Activated B cell treated with CpG ODN at 0.5 μM for 24 hours (primary cell): ENCODE data around the gene TAF4. TPM values are rescaled to one million over a fixed set of nuclear protein-coding genes. Genes with fewer than 3 reads are reported as not detected.

ENCODE experiments used
- ATAC-seq: fragments of 200-7000 bp; cut with Tn5 transposase; one replicate; pipeline ENCODE4 v1.10.0; 2021; ENCODE audit warnings: low read depth, mild to moderate bottlenecking, moderate library complexity
- CTCF ChIA-PET: fragments of 350-600 bp; sonication (Branson Sonifier 250); formaldehyde crosslinking; loops from one replicate; lab custom pipeline; 2021; ENCODE audit warnings: antibody characterized with exemption; lab: Charles Lee
- POLR2A ChIA-PET: fragments of 350-600 bp; sonication (Branson Sonifier 250); formaldehyde crosslinking; loops from one replicate; lab custom pipeline; 2021; ENCODE audit warnings: antibody characterized with exemption; lab: Charles Lee
- DNase-seq: peaks from one replicate; pipeline ENCODE4 v3.0.0; 2022
- H3K27ac Mint-ChIP-seq: one replicate; pipeline ENCODE4 v1.8.0; 2020; ENCODE audit warnings: mixed read lengths
- H3K27me3 Mint-ChIP-seq: one replicate; pipeline ENCODE4 v1.8.0; 2021; ENCODE audit warnings: mixed read lengths
- H3K36me3 Mint-ChIP-seq: one replicate; pipeline ENCODE4 v1.8.0; 2021; ENCODE audit warnings: low read depth, mixed read lengths
- H3K4me1 Mint-ChIP-seq: one replicate; pipeline ENCODE4 v1.8.0; 2021; ENCODE audit warnings: mixed read lengths
- H3K4me3 Mint-ChIP-seq: one replicate; pipeline ENCODE4 v1.8.0; 2020; ENCODE audit warnings: mild to moderate bottlenecking, mixed read lengths
- H3K9me3 Mint-ChIP-seq: one replicate; pipeline ENCODE4 v1.8.0; 2020; ENCODE audit warnings: mixed read lengths
- CTCF ChIP-seq: fragments of 200-600 bp; IDR thresholded peaks from one replicate; pipeline ENCODE4 v1.8.0; 2022; ENCODE audit warnings: antibody characterized with exemption, mild to moderate bottlenecking
- intact Hi-C: fragments of 100-400 bp; cut with micrococcal nuclease; formaldehyde crosslinking; loops from one replicate; pipeline ENCODE4 v1.15.1; 2024
- total RNA-seq: library from RNA; stranded (reverse); gene quantifications from 2 replicates; pipeline ENCODE4 v1.2.3, GENCODE V29; 2022

The TAF4 gene
- total RNA-seq, 1 donor from 2014 or later: 26.9 TPM

GRCh38 chr20:62047666-62048345 is 17.9 kb downstream of the TAF4 start:
- Mint-ChIP-seq H3K27ac (no peak overlapping the region), H3K9me3 (no peaks in the 10 kb centered on the region), H3K36me3 (peaks cover 2% of the 10 kb centered on the region), H3K4me1 (peaks cover 32% of the 10 kb centered on the region), H3K27me3 (no peaks in the 10 kb centered on the region), H3K4me3 (no peak overlapping the region)
- ChIA-PET CTCF (interaction anchor here (1.0 to 1.4 kb wide), 2 partner anchors 37 to 88 kb away, joined by 3 read pairs; no protein-coding TSS in a partner anchor), POLR2A (no interaction called here)
- intact Hi-C loops: no loop called here
- DNase-seq (no peak), ATAC-seq (no peak)
- TF ChIP-seq CTCF: no peak

GRCh38 chr20:62046431-62046830 is 19.2 kb downstream of the TAF4 start:
- no peak for TF ChIP-seq CTCF
- ChIA-PET POLR2A (no interaction called here), CTCF (interaction anchor here (1.0 to 1.4 kb wide), 2 partner anchors 36 to 89 kb away, joined by 3 read pairs; no protein-coding TSS in a partner anchor)
- ATAC-seq (no peak), DNase-seq (no peak)
- no peak overlapping the region for H3K4me3 Mint-ChIP-seq
- peaks cover 5% of the 10 kb centered on the region for H3K36me3 Mint-ChIP-seq
- peaks cover 30% of the 10 kb centered on the region for H3K4me1 Mint-ChIP-seq
- H3K27ac Mint-ChIP-seq: no peak overlapping the region
- no peaks in the 10 kb centered on the region for H3K9me3 Mint-ChIP-seq
- no peaks in the 10 kb centered on the region for H3K27me3 Mint-ChIP-seq
- intact Hi-C loops: no loop called here

GRCh38 chr20:62045529-62046285 is 20.0 kb downstream of the TAF4 start:
- Mint-ChIP-seq H3K4me1 (peaks cover 24% of the 10 kb centered on the region), H3K27ac (no peak overlapping the region)

GRCh38 chr20:62045118-62045517 is 20.6 kb downstream of the TAF4 start:
- ChIA-PET POLR2A (no interaction called here), CTCF (no interaction called here)
- Mint-ChIP-seq H3K4me1 (peaks cover 20% of the 10 kb centered on the region), H3K36me3 (peaks cover 5% of the 10 kb centered on the region), H3K4me3 (no peak overlapping the region), H3K27ac (no peak overlapping the region), H3K9me3 (no peaks in the 10 kb centered on the region), H3K27me3 (no peaks in the 10 kb centered on the region)
- no peak for TF ChIP-seq CTCF
- no peak for DNase-seq
- intact Hi-C loops: no loop called here
- ATAC-seq: no peak

More at GRCh38 chr20:62045529-62046285, 20.0 kb downstream of the TAF4 start:
- POLR2A ChIA-PET: no interaction called here
- TF ChIP-seq CTCF: no peak
- no peak for DNase-seq
- no peaks in the 10 kb centered on the region for H3K9me3 Mint-ChIP-seq
- no peak for ATAC-seq
- H3K4me3 Mint-ChIP-seq: no peak overlapping the region
- intact Hi-C loops: no loop called here
- peaks cover 5% of the 10 kb centered on the region for H3K36me3 Mint-ChIP-seq
- CTCF ChIA-PET: no interaction called here
- H3K27me3 Mint-ChIP-seq: no peaks in the 10 kb centered on the region

- H3K4me3 Mint-ChIP-seq: no peak overlapping the region
- H3K4me1 Mint-ChIP-seq: peaks cover 24% of the 10 kb centered on the region
Measured at GRCh38 chr20:62044631-62045030, 21.1 kb downstream of the TAF4 start.

More at GRCh38 chr20:62044631-62045030, 21.1 kb downstream of the TAF4 start:
- CTCF ChIA-PET: no interaction called here
- Mint-ChIP-seq H3K9me3 (no peaks in the 10 kb centered on the region), H3K27me3 (no peaks in the 10 kb centered on the region), H3K36me3 (peaks cover 5% of the 10 kb centered on the region), H3K27ac (no peak overlapping the region)
- no peak for TF ChIP-seq CTCF
- POLR2A ChIA-PET: no interaction called here
- intact Hi-C loops: no loop called here
- no peak for ATAC-seq
- DNase-seq: no peak
